Endothelial cell of umbilical vein (primary cell): ENCODE measurements around the gene GRAMD4. TPM values are rescaled to one million over a fixed set of nuclear protein-coding genes. Genes with fewer than 3 reads are reported as not detected.

Experiments
- BruUV-seq: library from RNA; stranded (reverse); fragments of 400-500 nt; replicated peaks from 2 replicates; lab custom pipeline; 2021; lab: Mats Ljungman, UMichigan
- CTCF ChIA-PET: fragments of 300-600, 350-600 bp; sonication (Branson Sonifier 250); formaldehyde crosslinking; loops from one replicate; lab custom pipeline; 2021; ENCODE audit warnings: antibody characterized with exemption, inconsistent platforms; lab: Charles Lee
- POLR2A ChIA-PET: fragments of 300-600, 350-600 bp; sonication (Branson Sonifier 250); formaldehyde crosslinking; loops from one replicate; lab custom pipeline; 2021; ENCODE audit warnings: antibody characterized with exemption, inconsistent platforms; lab: Charles Lee
- DNase-seq: peaks from one replicate; pipeline ENCODE4 v3.0.0-alpha.2; 2011; ENCODE audit warnings: low read depth, low spot score
- FAIRE-seq: peaks from 2 replicates; lab custom pipeline; 2011; peaks lifted over from hg19 to GRCh38; lab: Jason Lieb, UNC
- H2AFZ ChIP-seq: 2 replicates; pipeline ENCODE4 v1.6.0; 2012; ENCODE audit warnings: low read depth, low read length, control low read depth, inconsistent platforms
- H3K27ac ChIP-seq: 2 replicates; pipeline ENCODE4 v1.5.1; 2011; ENCODE audit warnings: low read depth, mild to moderate bottlenecking, control low read depth, low read length, moderate library complexity; ENCODE audit not compliant: insufficient read depth
- H3K27me3 ChIP-seq, 2 experiments: 2 replicates each; pipeline versions ENCODE4 v1.6.0 to v1.6.1; 2011; ENCODE audit warnings: low read length in 2 of 2, mixed read lengths in 1 of 2; ENCODE audit not compliant: control insufficient read depth in 2 of 2, insufficient read depth in 2 of 2
- H3K36me3 ChIP-seq, 2 experiments: 2 replicates in 1 of 2; 3 replicates in 1 of 2; pipeline ENCODE4 v1.5.1; 2011; ENCODE audit warnings: low read length in 2 of 2, mild to moderate bottlenecking in 1 of 2, moderate library complexity in 1 of 2; ENCODE audit not compliant: control insufficient read depth in 2 of 2, insufficient read depth in 2 of 2; ENCODE audit errors: extremely low read depth in 1 of 2
- H3K4me1 ChIP-seq: 3 replicates; pipeline ENCODE4 v1.5.1; 2011; ENCODE audit warnings: mild to moderate bottlenecking, low read length; ENCODE audit not compliant: control insufficient read depth, insufficient read depth; ENCODE audit errors: extremely low read depth
- H3K4me2 ChIP-seq: 2 replicates; pipeline ENCODE4 v1.6.1; 2011; ENCODE audit warnings: low read length, control low read depth, mixed read lengths; ENCODE audit not compliant: insufficient read depth
- H3K4me3 ChIP-seq, 3 experiments: fragments of 200-600 bp in 1 of 3; sonication (generic), shearing (Covaris generic) in 1 of 3; replicated peaks in 1 of 3; 2 replicates each; pipeline ENCODE4 v1.5.1; 2011 to 2016; ENCODE audit warnings: control low read depth in 3 of 3, low read length in 3 of 3, mild to moderate bottlenecking in 2 of 3, inconsistent platforms in 1 of 3, low read depth in 1 of 3, moderate library complexity in 1 of 3; ENCODE audit not compliant: insufficient read depth in 1 of 3
- H3K79me2 ChIP-seq: 2 replicates; pipeline ENCODE4 v1.6.0; 2012; ENCODE audit warnings: low read length, inconsistent platforms; ENCODE audit not compliant: control insufficient read depth, insufficient read depth
- H3K9ac ChIP-seq: replicated peaks from 2 replicates; pipeline ENCODE3; 2011; ENCODE audit warnings: low read length, control low read depth; ENCODE audit not compliant: insufficient read depth; ENCODE audit errors: extremely low read depth
- H3K9me1 ChIP-seq: replicated peaks from 3 replicates; pipeline ENCODE4 v1.6.0; 2011; ENCODE audit warnings: mild to moderate bottlenecking, low read length; ENCODE audit not compliant: control insufficient read depth, insufficient read depth; ENCODE audit errors: extremely low read depth
- H3K9me3 ChIP-seq: replicated peaks from 2 replicates; pipeline ENCODE4 v1.5.1; 2012; ENCODE audit warnings: low read length, inconsistent platforms; ENCODE audit not compliant: control insufficient read depth, insufficient read depth
- H4K20me1 ChIP-seq: replicated peaks from 2 replicates; pipeline ENCODE3; 2011; ENCODE audit warnings: mild to moderate bottlenecking, low read length; ENCODE audit not compliant: control insufficient read depth, insufficient read depth; ENCODE audit errors: extremely low read depth
- EZH2 ChIP-seq: IDR thresholded peaks from 2 replicates; pipeline ENCODE4 v1.6.1; 2012; ENCODE audit warnings: borderline replicate concordance, low read depth, mild to moderate bottlenecking, moderate library complexity, low read length, inconsistent platforms; ENCODE audit not compliant: severe bottlenecking
- FOS ChIP-seq: IDR thresholded peaks from 2 replicates; pipeline ENCODE4 v1.6.1; 2011; ENCODE audit warnings: mild to moderate bottlenecking, low read length, moderate library complexity, borderline replicate concordance; ENCODE audit not compliant: insufficient read depth
- GATA2 ChIP-seq: IDR thresholded peaks from 2 replicates; pipeline ENCODE4 v1.7.0; 2011; ENCODE audit warnings: low read depth, mild to moderate bottlenecking, moderate library complexity, mixed read lengths, low read length; ENCODE audit not compliant: insufficient read length, insufficient read depth
- JUN ChIP-seq: IDR thresholded peaks from 2 replicates; pipeline ENCODE4 v1.6.1; 2011; ENCODE audit warnings: borderline replicate concordance, low read depth; ENCODE audit not compliant: insufficient read length, insufficient read depth
- MAX ChIP-seq: IDR thresholded peaks from 2 replicates; pipeline ENCODE4 v1.6.1; 2011; ENCODE audit not compliant: insufficient read depth, insufficient read length
- MYC ChIP-seq: IDR thresholded peaks from one replicate; pipeline ENCODE4 v1.6.1; 2011; ENCODE audit warnings: mild to moderate bottlenecking, low read depth, low read length
- POLR2A ChIP-seq: IDR thresholded peaks from 2 replicates; pipeline ENCODE4 v1.6.1; 2012; ENCODE audit warnings: low read depth, mild to moderate bottlenecking, control low read depth, low read length
- POLR2AphosphoS5 ChIP-seq: IDR thresholded peaks from 2 replicates; pipeline ENCODE4 v1.6.1; 2012; ENCODE audit warnings: low read depth, mild to moderate bottlenecking, control low read depth, low read length, moderate library complexity; ENCODE audit not compliant: insufficient read depth
- dilution Hi-C: fragments of 300-500 bp; cut with MboI; formaldehyde crosslinking; loops from one replicate; pipeline ENCODE4 v1.15.0; 2019; ENCODE audit warnings: low sequenced_read_pairs; ENCODE audit not compliant: extremely low pct_ligation_motif_present
- intact Hi-C: fragments of 100-400 bp; cut with micrococcal nuclease; formaldehyde crosslinking; loops from one replicate; pipeline ENCODE4 v1.10.0; 2022
- polyA plus RNA-seq, 4 experiments: library from polyadenylated mRNA; depleted of rRNA in 3 of 4; stranded (reverse) in 3 of 4; unstranded in 1 of 4; fragments of >200 nt; gene quantifications; 2 replicates each; pipeline versions ENCODE4 v1.2.1 to v1.2.3, GENCODE V29; 2011 to 2012; ENCODE audit warnings: missing spikeins in 1 of 4
- total RNA-seq: library from RNA; stranded (reverse); gene quantifications from 2 replicates; pipeline ENCODE4 v1.2.3, GENCODE V29; 2021
- TF ChIP-seq, protein P1 (sequence below), 2 donors: IDR thresholded peaks; 1 replicate in 1 of 2; 2 replicates in 1 of 2; pipeline ENCODE4 v1.5.1; 2011; ENCODE audit warnings: low read length in 2 of 2, mild to moderate bottlenecking in 2 of 2, moderate library complexity in 2 of 2, control low read depth in 1 of 2, inconsistent platforms in 1 of 2, low read depth in 1 of 2; ENCODE audit not compliant: insufficient read depth in 1 of 2; ENCODE audit errors: extremely low read depth in 1 of 2

The GRAMD4 gene
- total and polyA plus RNA-seq, 2 donors (not counting 3 experiments of a cell fraction or from before 2014, with no cell fraction given): 5.9 to 14.8 TPM

- Histone ChIP-seq H3K36me3 (no peaks in the 10 kb centered on the region), H3K27ac (no peak overlapping the region), H3K79me2 (no peaks in the 10 kb centered on the region), H3K9ac (no peak overlapping the region), H3K27me3 (no peaks in the 10 kb centered on the region), H3K4me2 (no peak overlapping the region), H2AFZ (no peak overlapping the region), H4K20me1 (no peaks in the 10 kb centered on the region), H3K9me1 (no peaks in the 10 kb centered on the region), H3K9me3 (no peaks in the 10 kb centered on the region), H3K4me1 (no peaks in the 10 kb centered on the region), H3K4me3 (no peak overlapping the region)
- DNase-seq (no peak), FAIRE-seq (no peak)
- TF ChIP-seq FOS: no peak
- TF ChIP-seq, protein P1, sequence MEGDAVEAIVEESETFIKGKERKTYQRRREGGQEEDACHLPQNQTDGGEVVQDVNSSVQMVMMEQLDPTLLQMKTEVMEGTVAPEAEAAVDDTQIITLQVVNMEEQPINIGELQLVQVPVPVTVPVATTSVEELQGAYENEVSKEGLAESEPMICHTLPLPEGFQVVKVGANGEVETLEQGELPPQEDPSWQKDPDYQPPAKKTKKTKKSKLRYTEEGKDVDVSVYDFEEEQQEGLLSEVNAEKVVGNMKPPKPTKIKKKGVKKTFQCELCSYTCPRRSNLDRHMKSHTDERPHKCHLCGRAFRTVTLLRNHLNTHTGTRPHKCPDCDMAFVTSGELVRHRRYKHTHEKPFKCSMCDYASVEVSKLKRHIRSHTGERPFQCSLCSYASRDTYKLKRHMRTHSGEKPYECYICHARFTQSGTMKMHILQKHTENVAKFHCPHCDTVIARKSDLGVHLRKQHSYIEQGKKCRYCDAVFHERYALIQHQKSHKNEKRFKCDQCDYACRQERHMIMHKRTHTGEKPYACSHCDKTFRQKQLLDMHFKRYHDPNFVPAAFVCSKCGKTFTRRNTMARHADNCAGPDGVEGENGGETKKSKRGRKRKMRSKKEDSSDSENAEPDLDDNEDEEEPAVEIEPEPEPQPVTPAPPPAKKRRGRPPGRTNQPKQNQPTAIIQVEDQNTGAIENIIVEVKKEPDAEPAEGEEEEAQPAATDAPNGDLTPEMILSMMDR (IDR thresholded peaks at IDR 0.05; ENCODE audit: extremely low read depth in 1 of 2, insufficient read depth in 1 of 2, low read depth in 1 of 2, low read length in 2 of 2): no peak
- TF ChIP-seq MYC: no peak
- no peak for TF ChIP-seq EZH2
- no peak for TF ChIP-seq POLR2A
- no peak for TF ChIP-seq JUN
- TF ChIP-seq MAX: no peak
- no peak for TF ChIP-seq POLR2AphosphoS5
- no peak for TF ChIP-seq GATA2
- intact Hi-C loops: no loop called here
- dilution Hi-C loops: no loop called here
- ChIA-PET CTCF (no interaction called here), POLR2A (no interaction called here)
- BruUV-seq: no TSS peak
Observed at GRCh38 chr22:46674906-46675305, 54.7 kb downstream of the GRAMD4 start.
